ENCODE measurements around the gene OTOF.

- TF ChIP-seq CTCF (conservative IDR thresholded peaks at IDR 0.05; ENCODE audit: low read length) (no peak), EZH2phosphoT487 (IDR thresholded peaks at IDR 0.05; ENCODE audit: borderline replicate concordance) (no peak)
Observed at GRCh38 chr2:26494199-26494598, 16.3 kb upstream of the OTOF start.
